HG03196 (cell line): Measurements from ENCODE around the gene PHYKPL.

Source experiments
- ATAC-seq: cut with Tn5 transposase; IDR thresholded peaks from one replicate; pipeline ENCODE4 v1.9.1; 2021; ENCODE audit not compliant: unreplicated experiment

Gene PHYKPL

DNA sequence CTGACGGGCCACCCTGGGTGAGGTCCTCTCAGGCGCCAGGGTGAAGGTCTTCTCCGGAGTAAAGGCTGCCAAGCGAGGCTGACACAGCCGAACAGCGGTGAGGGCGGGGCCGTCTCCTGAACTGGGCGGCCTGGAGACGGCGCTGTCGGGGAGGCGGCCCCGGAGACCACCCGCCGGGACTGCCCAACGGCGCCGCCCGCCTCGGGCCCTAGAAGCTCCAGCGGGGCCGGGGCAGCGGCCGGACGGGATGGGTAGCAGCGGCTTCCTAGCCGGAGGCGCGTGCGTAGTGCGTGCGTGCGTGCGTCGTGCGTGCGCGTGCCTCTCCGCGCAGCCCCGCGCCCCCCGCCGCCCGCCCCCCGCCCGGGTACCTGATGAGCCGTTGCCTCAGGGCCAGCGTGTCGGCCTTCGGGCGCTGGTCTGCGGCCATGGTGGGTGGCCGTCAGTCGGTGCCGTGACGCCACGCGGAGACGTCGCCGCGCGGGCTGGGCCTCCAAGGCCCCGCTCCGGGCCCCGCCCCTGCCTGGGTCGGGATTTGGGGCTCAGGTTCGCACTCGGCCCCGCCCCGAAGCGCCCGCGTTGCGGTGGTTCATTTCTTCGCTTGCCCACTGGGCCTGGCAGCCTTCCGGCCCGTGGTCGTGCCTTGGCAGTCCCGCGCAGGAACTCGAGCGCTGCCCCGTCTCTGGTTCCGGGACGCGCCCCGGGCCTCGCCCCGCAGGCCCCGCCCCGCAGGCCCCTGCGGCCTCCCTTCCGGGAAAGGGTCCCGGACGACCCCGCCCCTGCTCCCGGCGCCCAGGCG is at the start of gene PHYKPL:
PHYKPL (minus strand) TSS at position 679 of the 796 bp plus-strand sequence; CDS start at position 427, 252 bp downstream.
- ATAC-seq, result peak; percentile 70

- no peak for ATAC-seq
These were observed 49.8 kb upstream of the PHYKPL start for GRCh38 chr5:178282391-178282790.

- ATAC-seq, result no peak
These were observed 48.7 kb upstream of the PHYKPL start for GRCh38 chr5:178281331-178281730.

- no peak for ATAC-seq
These were observed 48.0 kb upstream of the PHYKPL start for GRCh38 chr5:178280631-178281030.

GRCh38 chr5:178279723-178280438 is 47.3 kb upstream of the PHYKPL start:
- no peak for ATAC-seq

DNA sequence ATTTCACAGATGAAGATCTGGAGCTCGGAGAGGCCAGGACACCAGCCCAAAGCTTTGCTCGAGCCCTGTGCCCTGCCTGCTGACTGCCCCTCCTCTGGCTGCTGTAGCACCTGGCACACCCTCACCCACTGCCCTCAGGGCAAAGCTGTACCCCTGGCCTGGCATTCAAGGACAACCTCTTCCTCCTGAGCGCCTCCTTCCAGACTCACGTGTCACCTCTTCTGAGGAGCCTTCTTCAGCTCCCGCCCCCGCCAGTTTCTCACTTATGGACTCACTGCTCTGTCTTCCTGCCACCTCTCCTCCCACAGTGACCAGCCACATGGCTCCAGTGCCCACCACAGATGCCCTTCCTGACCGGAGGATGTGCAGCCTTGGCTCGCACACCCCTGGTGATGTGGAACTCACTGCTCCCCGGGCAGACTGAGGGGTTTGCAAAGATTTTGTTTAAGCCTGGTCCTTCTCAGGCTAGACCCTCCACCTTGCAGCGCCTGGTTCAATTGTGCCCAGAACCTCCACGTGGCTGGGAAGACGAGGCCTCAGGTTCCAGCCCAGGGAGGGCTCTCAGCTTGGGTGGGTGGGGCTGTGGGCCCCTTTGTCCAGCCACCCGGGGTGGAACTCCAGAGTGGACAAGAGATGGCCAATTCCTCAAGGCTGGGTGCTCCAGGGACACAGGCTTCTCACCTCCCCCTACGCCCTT is 46.6 kb upstream of the PHYKPL start:
- ATAC-seq, result no peak

GRCh38 chr5:178278358-178279023 is 45.9 kb upstream of the PHYKPL start:
- no peak for ATAC-seq

DNA sequence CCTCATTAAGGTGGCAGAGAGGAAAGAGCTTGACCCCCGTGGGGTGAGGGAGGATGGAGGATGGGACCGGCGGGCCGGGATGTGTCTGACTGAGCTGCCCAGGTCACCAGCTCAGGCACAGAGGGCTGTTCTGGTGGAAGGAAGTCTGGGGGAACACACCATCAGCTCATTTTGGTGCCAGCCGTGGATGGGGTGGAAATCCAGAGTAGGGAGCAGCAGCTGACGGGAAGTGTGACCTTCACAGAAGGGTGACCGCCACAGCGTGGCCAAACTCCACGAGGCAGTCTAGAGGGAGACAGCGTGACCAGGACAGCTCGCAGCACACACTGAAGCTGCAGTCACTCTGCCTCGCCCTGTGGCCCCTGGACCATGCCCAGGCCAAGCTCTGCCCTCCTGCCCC is 45.3 kb upstream of the PHYKPL start:
- ATAC-seq, result no peak

- ATAC-seq, result no peak
These were observed 44.7 kb upstream of the PHYKPL start for GRCh38 chr5:178277346-178277745.

DNA sequence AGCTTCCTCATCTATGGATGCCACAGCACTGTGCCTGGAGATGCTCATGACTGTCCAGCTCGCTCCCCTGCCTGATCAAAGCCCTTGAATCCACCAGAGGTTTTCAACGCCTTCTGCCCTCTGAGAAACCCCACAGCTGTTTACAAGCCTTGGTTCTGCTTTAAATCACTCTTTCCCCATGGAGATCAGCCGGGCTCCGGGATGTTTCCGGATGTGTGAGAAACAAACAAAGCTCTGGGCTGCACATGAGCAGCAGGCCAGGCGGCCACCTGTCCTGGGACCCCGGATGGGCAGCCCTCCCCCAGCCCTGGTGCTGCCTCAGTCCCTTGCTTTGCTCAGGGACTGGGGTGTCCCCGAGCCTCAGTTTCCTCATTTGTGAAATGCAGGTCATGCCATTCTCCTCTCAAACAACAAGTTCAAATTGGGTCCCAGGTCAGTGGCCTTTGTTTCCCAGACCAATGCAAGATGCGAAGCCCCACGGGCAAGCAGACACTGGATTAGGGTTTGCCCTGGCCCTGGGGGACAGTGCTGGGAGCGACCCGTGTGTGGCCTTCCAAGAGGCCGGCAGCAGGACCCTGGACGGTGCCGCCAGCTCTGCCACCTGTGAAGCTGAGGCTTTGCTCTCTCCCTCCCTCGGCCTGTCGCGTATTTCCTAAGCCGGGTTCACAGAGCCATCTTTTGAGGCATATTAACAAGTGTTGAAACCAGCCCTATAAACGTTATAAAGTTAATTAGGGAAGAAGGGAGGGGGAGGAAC is 42.4 kb upstream of the PHYKPL start:
- no peak for ATAC-seq

DNA sequence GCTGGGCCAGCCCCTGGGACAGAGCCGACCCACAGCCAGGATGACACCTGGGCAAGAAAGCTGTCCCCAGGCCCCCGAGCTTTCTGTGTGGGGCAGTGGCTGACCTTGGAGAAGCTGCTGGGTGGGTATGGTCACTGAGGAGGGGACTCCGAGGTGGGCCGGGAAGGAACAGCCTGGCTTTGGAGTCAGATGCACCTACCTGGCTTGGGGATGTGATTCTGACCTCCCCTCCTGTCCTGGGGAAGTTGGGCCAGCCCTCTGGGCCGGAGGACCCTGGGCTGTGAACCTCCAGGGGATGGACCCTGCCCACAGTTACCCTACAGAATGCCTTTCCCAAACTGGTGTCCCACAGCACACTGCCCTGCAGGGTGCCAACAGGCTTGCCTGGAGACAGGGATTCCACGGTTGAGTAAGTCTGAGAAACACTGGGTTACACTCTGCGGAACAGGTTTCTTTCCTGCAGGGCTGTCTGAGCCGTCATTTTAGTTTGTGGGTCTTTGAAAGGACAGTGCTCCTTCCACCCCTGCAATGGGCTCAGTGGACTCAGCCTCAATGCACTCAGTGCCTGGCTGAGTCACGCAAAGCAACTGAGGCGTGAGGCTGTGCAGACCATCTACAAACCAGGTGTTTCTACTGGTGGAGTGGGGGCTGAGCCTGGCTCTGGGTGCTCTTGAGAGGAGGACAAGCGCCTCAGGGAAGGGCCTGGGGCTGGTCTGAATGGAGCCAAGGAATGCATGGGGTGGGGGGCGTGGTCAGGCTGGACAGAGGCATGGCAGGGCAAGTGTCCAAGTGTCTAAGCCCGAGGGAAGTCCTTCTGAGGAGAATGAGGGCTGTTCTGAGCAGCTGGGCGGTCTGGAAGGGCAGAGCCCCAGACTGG is 41.3 kb upstream of the PHYKPL start:
- ATAC-seq, result no peak

DNA sequence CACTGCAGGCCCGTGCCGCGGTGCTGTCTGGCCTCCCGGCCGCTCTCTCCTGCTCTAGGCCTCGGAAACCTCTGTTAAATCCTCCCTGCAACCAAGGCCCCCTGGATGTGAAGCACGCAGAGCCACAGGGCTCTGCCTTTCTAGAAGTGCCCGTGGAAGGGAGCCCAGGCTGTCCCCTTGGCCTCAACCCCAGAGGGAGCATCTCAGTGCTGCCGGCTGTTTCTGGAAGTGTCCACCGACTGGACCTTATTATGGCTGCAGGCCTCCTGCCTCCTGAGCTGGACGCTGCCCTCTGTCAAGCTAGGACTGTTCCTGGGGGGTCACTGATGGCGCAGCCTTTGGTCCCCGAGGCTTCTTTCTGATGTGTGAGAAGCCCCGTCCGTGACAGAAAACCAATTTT is 40.4 kb upstream of the PHYKPL start:
- no peak for ATAC-seq

DNA sequence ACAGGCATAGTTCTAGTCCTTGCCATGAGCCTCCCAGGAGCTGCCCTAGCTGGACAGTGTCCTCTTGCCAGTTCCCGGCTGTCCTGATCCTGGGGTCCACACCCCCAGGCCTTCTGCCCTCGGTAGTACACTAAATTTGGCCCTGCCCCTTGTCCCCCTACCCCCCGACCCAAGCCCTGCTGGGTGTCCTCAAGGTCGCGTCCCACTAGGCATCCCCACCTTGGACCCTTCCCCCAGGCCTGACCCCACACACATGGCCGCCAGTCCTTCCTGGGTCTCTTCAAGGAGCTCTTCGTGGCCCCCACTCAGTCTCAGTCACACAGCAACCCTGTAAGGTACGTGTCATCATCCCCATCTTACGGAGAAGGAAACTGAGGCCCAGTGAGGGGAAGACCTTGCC is 40.0 kb upstream of the PHYKPL start:
- ATAC-seq, result no peak

- ATAC-seq, result no peak
These were observed 39.3 kb upstream of the PHYKPL start for GRCh38 chr5:178271726-178272479.

- ATAC-seq, result no peak
These were observed 38.6 kb upstream of the PHYKPL start for GRCh38 chr5:178271231-178271630.

DNA sequence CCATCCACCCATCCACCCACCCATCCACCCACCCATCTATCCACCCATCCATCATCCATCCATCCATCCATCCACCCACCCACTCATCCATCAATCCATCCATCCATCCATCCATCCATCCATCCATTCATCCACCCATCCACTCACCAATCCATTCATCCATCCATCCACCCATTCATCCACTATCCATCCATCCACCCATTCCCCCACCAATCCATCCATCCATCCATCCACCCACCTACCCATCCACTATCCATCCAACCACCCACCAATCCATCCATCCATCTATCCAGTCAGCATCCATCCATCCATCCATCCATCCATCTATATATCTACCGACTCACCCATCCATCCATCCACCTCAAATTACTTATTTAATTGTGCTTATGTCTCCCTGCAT is 36.9 kb upstream of the PHYKPL start:
- ATAC-seq, result no peak

DNA sequence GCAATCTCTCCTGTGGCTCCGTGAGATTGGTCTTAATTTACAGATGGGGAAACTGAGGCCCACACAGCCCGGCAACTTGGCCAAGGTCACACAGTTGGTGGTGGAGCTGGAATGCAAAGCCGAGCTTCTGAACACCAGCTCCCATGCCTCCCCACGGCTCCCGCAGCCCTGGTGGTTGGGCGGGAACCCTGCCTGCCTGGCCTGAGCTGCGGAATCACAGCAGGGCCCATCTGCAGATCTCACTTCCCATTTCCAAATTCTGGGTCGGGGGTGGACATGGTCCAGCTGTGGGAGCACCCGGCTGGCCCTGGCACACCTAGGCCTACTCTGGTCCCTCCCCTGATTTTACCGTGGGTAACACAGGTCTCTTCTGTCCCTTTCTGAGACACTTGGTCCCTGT is 35.3 kb upstream of the PHYKPL start:
- ATAC-seq, result no peak

DNA sequence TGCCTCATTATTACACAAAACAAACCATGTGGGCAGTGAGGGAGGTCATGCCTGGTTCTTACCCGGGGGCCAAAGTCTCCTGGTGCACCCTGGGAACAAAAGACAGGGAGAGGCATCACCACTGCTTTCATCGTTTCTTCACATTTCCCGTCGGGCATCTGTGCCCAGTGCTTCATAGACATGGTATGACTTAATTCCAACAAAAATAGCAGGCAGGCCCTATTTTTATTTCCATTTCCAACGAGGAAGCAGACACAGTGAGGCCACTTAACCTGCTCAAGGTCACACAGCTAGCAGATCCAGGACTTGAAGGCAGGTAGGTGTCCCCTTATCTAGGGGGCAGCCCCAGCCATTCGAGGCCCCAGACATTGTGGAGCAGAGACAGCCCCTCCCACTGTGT is 34.6 kb upstream of the PHYKPL start:
- no peak for ATAC-seq

- ATAC-seq, result no peak
These were observed 34.0 kb upstream of the PHYKPL start for GRCh38 chr5:178266581-178266980.
